Mesodermal cell (in vitro differentiated cells): Measurements from ENCODE around the gene F2R.
"Not testable (repeated sequence)": the region's sequence is repeated elsewhere in the genome, so short reads cannot be mapped to it uniquely, and the experiment has no call there.

Experiments used
- H3K27ac ChIP-seq: 2 replicates; pipeline ENCODE4 v1.7.0; 2013; ENCODE audit warnings: mild to moderate bottlenecking, low read depth, low read length, moderate library complexity; ENCODE audit not compliant: severe bottlenecking
- H3K36me3 ChIP-seq: 2 replicates; pipeline ENCODE4 v1.7.1; 2013; ENCODE audit warnings: mild to moderate bottlenecking, low read length, moderate library complexity; ENCODE audit not compliant: control insufficient read depth, insufficient read depth
- H3K4me1 ChIP-seq: one replicate; pipeline ENCODE4 v1.7.1; 2013; ENCODE audit warnings: mild to moderate bottlenecking, low read length; ENCODE audit not compliant: insufficient read depth, control insufficient read depth, poor library complexity, severe bottlenecking
- H3K4me3 ChIP-seq: 2 replicates; pipeline ENCODE4 v1.7.0; 2013; ENCODE audit warnings: low read length, control low read depth, mild to moderate bottlenecking; ENCODE audit not compliant: insufficient read depth, poor library complexity, severe bottlenecking; ENCODE audit errors: extremely low read depth
- H3K9me3 ChIP-seq: 2 replicates; pipeline ENCODE4 v1.7.1; 2013; ENCODE audit warnings: mild to moderate bottlenecking, low read length, moderate library complexity; ENCODE audit not compliant: control insufficient read depth
- WGBS, 2 experiments: methylation state at CpG; one replicate each; pipeline ENCODE4 v1.1.5; 2013; ENCODE audit warnings: missing lambda C conversion rate in 2 of 2; ENCODE audit not compliant: insufficient coverage in 2 of 2; 5-methylcytosine and 5-hydroxymethylcytosine counted together

Gene F2R

GRCh38 chr5:76736679-76737556 is 21.0 kb downstream of the F2R start:
- peaks cover 6% of the 10 kb centered on the region for H3K4me1 ChIP-seq
- no peak overlapping the region for H3K27ac ChIP-seq
- H3K36me3 ChIP-seq = peaks cover 37% of the 10 kb centered on the region
- no peaks in the 10 kb centered on the region for H3K9me3 ChIP-seq
- 91 to 100% methylated on average over 4 to 5 of the region's 6 CpGs for WGBS, 2 experiments
- H3K4me3 ChIP-seq = no peak overlapping the region

- 94 to 97% methylated on average over 3 of the region's 5 CpGs for WGBS, 2 experiments
- no peak overlapping the region for H3K4me3 ChIP-seq
- H3K9me3 ChIP-seq = no peaks in the 10 kb centered on the region
- H3K4me1 ChIP-seq = peaks cover 12% of the 10 kb centered on the region
- peaks cover 27% of the 10 kb centered on the region for H3K36me3 ChIP-seq
- peak overlapping the region; percentile 85 for H3K27ac ChIP-seq
Measured at GRCh38 chr5:76737846-76738245, 21.9 kb downstream of the F2R start.

GRCh38 chr5:76741506-76741905 is 25.6 kb downstream of the F2R start:
- H3K4me1 ChIP-seq = peaks cover 12% of the 10 kb centered on the region
- H3K27ac ChIP-seq, H3K36me3 ChIP-seq, H3K4me3 ChIP-seq, H3K9me3 ChIP-seq: not testable (repeated sequence)
- 100% methylated on average over 1 of the region's 4 CpGs; no CpG with 5 or more reads in 1 of the 2 experiments for WGBS, 2 experiments

GRCh38 chr5:76742583-76742982 is 26.7 kb downstream of the F2R start:
- WGBS, 2 experiments = 80 to 90% methylated on average over 3 of the region's 4 CpGs
- H3K9me3 ChIP-seq = no peaks in the 10 kb centered on the region
- peaks cover 12% of the 10 kb centered on the region for H3K4me1 ChIP-seq
- no peak overlapping the region for H3K4me3 ChIP-seq
- H3K36me3 ChIP-seq = no peaks in the 10 kb centered on the region
- H3K27ac ChIP-seq = no peak overlapping the region

GRCh38 chr5:76744632-76745031 is 28.7 kb downstream of the F2R start:
- no peaks in the 10 kb centered on the region for H3K9me3 ChIP-seq

GRCh38 chr5:76745670-76746069 is 29.7 kb downstream of the F2R start:
- Histone ChIP-seq H3K9me3 (no peaks in the 10 kb centered on the region), H3K36me3 (no peaks in the 10 kb centered on the region)
- WGBS, 2 experiments = no CpG with 5 or more reads among the region's 3 CpGs

More at GRCh38 chr5:76744632-76745031, 28.7 kb downstream of the F2R start:
- no peak overlapping the region for H3K27ac ChIP-seq
- H3K4me3 ChIP-seq = no peak overlapping the region
- WGBS, 2 experiments = 67% methylated on average over 1 of the region's 2 CpGs; no CpG with 5 or more reads in 1 of the 2 experiments
- no peaks in the 10 kb centered on the region for H3K36me3 ChIP-seq
- peaks cover 6% of the 10 kb centered on the region for H3K4me1 ChIP-seq

GRCh38 chr5:76746677-76747076 is 30.8 kb downstream of the F2R start:
- no CpG with 5 or more reads among the region's 2 CpGs for whole genome bisulfite sequencing, 2 experiments
- no peaks in the 10 kb centered on the region for H3K36me3 ChIP-seq

More at GRCh38 chr5:76745670-76746069, 29.7 kb downstream of the F2R start:
- Histone ChIP-seq H3K4me3 (no peak overlapping the region), H3K27ac (no peak overlapping the region), H3K4me1 (peaks cover 6% of the 10 kb centered on the region)

GRCh38 chr5:76747706-76748105 is 31.8 kb downstream of the F2R start:
- no peak overlapping the region for H3K4me3 ChIP-seq
- no peak overlapping the region for H3K27ac ChIP-seq
- H3K4me1 ChIP-seq = no peaks in the 10 kb centered on the region
- H3K9me3 ChIP-seq = no peaks in the 10 kb centered on the region
- H3K36me3 ChIP-seq = no peaks in the 10 kb centered on the region
- WGBS, 2 experiments = 94% methylated on average over 10 to 13 of the region's 13 CpGs

More at GRCh38 chr5:76746677-76747076, 30.8 kb downstream of the F2R start:
- Histone ChIP-seq H3K4me1 (peaks cover 6% of the 10 kb centered on the region), H3K9me3 (no peaks in the 10 kb centered on the region), H3K27ac (no peak overlapping the region), H3K4me3 (no peak overlapping the region)

- H3K27ac ChIP-seq = no peak overlapping the region
- H3K4me1 ChIP-seq = no peaks in the 10 kb centered on the region
- no peaks in the 10 kb centered on the region for H3K9me3 ChIP-seq
- WGBS, 2 experiments = 94 to 96% methylated on average over 5 of the region's 5 CpGs
- no peak overlapping the region for H3K4me3 ChIP-seq
- H3K36me3 ChIP-seq = no peaks in the 10 kb centered on the region
Measured at GRCh38 chr5:76751291-76751690, 35.4 kb downstream of the F2R start.

GRCh38 chr5:76754668-76755078 is 38.7 kb downstream of the F2R start:
- H3K4me3 ChIP-seq = no peak overlapping the region
- WGBS, 2 experiments = 100% methylated on average over 2 of the region's 3 CpGs
- no peak overlapping the region for H3K27ac ChIP-seq
- H3K9me3 ChIP-seq = no peaks in the 10 kb centered on the region
- H3K4me1 ChIP-seq = no peaks in the 10 kb centered on the region
- H3K36me3 ChIP-seq = no peaks in the 10 kb centered on the region
